Stimulated activated CD4-positive, alpha-beta T cell treated with anti-CD3 and anti-CD28 coated beads, Interleukin-4, amount 100 ng/mL, for 48 hours (primary cell): ENCODE measurements around the gene TMCO4.

Source experiments
- DNase-seq, 2 donors: peaks; one replicate each; pipeline ENCODE4 v3.0.0-alpha.2; 2020; ENCODE audit warnings: low read depth in 2 of 2

Gene TMCO4

DNA sequence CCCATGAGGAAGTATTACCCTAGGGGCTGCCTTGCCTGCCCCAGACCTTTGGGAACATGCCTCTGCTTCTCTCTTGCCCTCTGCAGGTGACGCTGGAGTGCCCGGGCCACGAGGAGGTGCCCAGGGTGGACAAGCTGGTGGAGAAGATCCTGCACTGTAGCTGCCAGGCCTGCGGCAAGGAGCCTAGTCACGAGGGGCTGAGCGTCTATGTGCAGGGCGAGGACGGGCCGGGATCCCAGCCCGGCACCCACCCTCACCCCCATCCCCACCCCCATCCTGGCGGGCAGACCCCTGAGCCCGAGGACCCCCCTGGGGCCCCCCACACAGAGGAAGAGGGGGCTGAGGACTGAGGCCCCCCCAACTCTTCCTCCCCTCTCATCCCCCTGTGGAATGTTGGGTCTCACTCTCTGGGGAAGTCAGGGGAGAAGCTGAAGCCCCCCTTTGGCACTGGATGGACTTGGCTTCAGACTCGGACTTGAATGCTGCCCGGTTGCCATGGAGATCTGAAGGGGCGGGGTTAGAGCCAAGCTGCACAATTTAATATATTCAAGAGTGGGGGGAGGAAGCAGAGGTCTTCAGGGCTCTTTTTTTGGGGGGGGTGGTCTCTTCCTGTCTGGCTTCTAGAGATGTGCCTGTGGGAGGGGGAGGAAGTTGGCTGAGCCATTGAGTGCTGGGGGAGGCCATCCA is 142.8 kb downstream of the TMCO4 start:
- no peak for DNase-seq

DNA sequence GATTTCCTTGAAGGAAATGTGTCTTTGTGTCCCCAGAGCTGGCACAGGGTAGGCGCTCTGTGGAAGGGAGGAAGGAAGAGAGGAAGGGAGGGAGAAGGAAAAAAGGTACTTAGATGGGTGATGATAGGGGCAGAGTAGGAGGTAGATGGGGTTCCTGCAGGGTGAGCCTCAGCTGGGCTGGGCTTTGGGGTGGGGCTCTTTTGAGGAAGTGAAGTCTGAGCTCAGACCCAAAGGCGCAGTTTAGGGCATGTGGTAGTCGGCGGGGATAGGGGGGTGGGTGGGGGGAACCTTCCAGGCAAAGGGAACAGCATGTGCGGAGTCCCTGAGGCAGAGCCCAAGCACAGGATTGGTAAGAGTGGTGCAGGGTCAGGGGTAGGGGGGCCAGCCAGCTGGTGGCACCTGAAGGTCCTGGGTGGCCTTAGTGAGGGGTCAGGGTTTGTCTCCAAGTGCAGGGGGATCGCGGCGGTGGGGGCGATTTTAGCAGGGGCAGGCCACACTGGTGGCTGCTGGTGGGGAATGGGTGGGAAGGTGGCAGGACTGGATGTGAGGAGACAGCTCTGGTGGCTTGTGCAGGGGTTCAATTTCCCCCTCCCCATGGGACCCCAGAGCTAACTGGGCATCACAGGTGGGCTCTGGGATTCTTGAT is 143.5 kb downstream of the TMCO4 start:
- DNase-seq, result no peak

DNA sequence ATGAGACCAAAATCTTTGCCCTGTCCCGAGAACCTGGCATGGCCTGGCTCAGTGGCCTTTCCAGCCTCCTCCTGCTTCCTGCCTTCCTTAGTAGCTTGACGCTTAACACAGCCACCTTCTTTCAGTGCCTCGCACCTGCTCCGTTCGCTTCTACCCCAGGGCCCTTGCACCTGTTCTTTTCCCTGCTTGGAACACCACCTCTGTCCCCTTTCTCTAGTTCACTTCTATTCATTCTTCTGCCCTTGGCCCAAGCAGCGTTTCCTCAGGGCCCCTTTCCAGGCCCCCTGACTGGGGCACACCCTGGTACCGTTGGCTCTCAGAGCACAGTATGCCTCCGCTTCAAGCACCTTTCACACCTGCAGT is 144.0 kb downstream of the TMCO4 start:
- DNase-seq, result no peak

DNA sequence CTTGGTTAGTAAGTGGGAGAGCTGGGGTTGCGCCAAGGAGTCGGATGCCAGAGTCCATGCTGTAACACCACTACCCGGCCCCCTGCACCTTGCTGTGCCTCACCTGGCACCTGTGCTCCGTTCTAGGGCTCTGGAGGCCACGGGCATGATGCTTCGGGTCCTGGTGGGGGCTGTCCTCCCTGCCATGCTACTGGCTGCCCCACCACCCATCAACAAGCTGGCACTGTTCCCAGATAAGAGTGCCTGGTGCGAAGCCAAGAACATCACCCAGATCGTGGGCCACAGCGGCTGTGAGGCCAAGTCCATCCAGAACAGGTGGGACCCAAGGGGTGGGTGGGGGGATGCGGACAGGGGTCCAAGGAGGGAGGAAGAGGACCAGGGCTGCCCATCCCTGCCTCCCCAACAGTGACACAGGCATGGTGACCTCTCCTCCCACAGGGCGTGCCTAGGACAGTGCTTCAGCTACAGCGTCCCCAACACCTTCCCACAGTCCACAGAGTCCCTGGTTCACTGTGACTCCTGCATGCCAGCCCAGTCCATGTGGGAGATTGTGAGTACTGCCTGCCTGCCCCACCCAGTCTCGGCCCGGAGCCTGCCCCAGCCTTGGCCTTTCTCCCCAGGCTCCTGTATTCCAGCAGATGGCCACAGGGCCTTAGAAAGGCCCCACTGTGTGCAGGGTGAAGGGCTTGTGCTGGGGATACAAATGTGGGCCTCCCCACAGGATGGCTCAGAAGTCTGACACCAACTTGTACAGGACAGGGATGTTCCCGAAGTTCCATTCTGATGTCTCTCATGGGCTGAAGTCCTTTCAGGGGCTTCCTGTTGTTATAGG is 144.6 kb downstream of the TMCO4 start:
- DNase-seq, result no peak

DNA sequence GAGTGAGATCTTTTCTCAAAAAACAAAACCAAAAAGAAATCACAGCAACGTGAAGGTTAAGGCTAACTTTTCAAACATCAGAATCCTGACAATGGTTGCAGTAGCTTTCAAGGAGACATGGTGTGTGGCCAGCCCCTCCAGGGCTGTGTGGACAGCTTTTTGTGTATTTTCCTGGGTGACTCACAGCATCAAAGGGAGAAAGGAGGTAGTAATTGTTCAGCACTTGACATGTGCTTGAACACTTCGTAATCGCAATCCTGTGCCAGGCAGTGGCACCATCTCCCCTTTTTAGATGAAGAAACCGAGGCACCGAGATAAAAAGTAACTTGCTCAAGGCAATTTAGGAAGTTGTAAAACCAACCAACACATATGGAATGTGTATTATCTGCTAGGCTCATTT is 145.3 kb downstream of the TMCO4 start:
- no peak for DNase-seq

DNA sequence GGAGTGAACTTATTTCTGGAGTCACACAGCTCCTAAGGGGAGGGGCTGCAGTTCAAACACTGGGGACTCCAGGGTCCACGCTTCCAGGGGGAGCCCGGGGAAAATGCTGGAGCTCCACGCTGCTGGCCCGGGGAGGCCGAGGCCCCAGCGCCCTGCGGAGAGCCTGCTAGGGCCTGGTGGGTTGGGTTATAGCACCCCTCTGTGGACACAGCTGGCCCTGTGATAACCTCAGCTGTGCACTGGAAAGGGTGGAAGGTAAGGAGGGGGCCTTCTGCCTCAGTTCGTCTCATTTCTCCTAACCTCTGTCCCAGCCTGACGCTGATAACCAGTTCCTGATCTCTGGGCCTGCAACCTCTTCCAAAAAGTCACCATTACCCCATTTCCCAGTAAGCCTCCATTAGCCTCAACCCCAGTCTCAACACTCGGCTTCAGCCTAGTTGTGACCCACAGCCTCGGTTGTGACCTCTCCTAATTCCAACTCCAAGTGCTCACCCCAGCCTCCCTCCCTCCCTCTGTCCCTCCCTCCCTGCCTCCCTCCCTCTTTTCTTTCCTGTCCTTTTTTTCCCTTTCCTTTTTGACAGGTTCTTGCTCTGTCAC is 148.5 kb downstream of the TMCO4 start:
- DNase-seq, result no peak

DNA sequence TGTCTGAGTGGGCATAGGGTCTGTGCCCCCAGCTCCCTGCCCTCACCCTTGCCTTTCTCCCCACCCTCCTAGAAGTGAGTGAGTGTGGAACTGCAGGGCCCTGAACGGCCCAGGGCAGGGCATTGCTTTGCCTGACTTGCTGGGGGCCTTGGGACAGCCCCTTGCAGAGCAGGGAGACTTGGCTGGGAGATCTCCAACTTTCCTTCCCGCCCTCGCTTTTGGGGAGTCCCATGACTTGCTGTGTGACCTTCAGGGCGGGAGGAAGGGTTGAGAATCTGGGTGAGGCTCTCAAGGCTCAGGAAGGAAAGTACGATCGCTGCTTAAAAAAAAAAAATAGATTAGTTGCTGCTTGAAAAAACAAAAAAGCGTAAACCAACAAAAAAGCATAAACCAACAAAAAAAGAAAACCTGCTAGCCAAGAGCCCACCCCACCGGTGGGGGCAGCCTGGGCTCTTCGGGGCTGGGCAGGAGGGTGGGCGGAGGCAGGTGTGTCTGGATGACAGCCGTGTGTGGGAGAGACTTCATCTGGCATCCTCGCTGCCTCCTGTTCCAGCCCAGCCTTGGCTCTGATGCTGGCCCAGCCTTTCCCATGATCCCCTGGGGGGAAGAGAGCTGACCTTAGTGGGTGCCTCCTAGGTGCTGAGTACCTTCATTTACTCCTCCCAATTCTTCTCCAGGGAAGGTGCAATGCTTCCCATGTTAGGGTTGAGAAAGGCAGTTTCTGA is 149.1 kb downstream of the TMCO4 start:
- no peak for DNase-seq

DNA sequence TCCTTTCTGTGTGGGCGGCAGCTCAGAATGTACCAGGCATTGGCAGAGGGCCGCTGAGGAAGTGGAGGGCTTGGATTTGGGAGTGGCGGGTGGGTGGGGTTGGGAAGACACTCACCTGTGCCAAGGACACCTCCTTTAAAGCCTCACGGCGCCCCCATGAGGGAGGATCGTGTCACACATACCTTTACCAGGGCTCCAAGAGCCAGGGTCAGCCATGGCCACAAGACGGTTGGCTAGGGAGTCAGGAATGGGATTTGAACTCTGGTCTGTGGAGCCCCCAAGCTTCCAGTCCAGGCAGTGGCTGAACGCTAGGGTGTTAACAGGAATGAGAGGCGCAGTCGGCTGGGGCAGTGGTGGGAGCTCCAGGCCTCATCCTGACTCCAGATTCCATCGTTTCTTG is 151.0 kb downstream of the TMCO4 start:
- DNase-seq, result no peak

DNA sequence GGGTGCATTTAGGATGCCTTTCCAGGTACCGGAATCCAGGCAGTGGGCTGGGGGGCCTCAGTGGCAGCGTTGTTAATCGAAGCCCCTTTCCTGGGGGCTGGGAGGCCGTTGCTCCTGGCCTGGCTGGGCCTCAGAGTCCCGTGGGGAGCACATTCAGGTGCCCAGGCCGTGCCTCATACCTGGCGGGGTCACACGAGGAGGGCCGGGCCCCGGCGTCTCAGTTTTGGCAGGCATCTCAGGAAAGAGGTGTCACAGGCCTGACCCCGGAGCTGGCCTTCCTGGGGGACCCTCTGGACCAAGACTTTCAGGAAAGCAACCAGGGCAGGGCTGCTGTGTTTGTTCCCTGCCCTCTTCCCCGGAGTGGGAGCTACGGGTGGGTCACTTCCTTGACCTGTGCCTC is 151.5 kb downstream of the TMCO4 start:
- no peak for DNase-seq

DNA sequence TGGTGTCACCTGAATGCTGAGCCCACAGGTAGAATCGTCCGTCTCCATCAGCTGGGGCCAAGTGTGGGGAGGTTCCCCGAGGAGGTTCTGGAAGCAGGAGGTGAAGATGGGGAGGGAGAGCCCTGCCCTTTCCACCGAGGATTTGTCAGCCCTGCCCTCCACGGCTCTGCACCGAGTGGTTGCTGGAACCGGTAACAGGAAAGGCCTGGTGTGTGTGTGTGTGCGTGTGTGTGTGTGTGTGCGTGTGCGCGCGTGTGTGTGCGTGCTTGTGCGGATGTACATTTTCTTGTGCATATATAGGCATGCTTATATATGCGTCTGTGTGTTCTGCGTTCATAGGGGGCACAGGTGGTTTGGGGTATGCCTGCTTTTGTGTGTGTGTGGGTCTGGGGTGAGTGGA is 152.1 kb downstream of the TMCO4 start:
- DNase-seq, result no peak

DNA sequence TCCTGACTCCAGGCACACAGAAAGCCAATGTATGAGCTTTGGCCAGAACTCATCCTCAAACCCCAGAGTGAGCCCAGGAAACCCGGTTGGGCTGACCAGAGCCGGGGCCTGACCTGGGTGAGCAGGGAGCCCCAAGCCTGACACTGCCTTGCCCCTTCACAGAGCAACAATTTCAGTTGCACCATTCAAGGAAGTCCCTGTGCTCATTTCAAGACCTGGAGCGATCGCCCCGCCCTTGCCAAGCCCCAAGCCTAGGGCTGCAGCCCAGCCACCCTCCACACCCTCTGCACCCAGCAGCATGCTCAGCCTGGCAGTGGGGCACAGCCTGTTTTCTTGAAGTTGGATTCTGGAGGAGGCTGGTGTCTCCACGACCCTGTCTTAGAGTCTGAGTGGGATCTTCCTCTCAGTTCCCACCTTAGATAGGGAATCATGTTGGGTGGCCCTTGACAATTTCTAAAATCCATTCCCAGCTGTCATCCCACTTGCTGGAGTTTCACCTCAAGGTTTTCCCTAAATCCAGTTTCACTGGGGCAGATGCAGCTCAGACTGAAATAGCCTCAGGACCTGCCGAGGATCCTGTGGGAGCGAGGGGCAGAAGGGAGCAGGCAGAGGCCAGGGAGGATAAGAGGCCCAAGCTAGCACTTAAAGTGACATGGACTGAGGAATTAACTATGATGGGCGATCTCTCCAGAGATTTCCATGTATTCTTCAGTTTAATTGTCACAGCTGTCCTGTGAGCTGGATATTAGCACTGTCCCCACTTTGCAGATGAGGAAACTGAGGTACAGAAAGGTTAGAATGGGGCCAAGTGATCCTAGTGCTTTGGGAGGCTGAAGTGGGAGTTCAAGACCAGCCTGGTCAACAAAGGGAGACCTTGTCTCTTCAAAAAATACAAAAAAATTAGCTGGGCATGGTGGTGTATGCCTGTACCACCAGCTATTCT is 153.1 kb downstream of the TMCO4 start:
- DNase-seq, result no peak

DNA sequence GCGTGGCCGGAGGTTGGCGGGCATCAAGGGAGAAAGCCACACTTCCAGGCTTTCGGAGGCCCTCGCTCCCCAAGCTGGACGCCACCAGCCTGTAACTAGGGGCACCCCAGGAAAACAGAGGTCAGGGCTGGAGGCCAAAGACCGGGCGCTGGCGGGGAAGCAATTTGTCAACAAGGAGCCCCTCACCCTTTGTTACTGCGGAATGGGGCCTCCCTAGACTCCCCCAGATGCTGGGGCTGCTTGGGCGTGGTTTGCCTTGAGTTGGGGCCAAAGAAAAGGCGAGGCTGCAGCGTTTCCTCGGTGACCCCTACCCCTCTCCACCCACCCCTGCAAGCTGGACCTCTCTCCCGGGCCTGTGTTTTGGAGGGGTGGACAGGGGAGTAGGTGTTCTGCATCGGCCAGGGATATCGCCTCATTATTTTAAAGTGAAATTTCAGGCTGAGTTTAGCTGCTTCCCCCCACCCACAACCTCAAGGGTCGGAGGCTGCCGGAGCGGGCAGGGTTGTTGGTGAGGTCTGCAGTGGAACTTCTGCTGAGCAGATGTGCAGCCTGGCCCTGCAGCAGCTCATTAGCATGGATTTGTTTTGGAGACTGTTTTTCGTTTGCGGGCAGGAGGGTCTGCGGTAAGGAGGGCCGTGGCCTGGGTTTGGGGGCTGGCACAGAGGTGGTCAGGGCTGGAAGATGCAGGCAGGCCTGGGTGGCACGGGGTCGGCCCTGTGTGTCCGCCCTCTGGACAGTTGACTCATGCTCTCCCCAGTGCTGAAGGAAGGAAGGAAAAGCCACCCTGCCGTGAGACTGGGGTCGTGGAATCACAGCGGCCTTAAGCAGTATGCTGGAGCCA is 154.1 kb downstream of the TMCO4 start:
- DNase-seq, result no peak

DNA sequence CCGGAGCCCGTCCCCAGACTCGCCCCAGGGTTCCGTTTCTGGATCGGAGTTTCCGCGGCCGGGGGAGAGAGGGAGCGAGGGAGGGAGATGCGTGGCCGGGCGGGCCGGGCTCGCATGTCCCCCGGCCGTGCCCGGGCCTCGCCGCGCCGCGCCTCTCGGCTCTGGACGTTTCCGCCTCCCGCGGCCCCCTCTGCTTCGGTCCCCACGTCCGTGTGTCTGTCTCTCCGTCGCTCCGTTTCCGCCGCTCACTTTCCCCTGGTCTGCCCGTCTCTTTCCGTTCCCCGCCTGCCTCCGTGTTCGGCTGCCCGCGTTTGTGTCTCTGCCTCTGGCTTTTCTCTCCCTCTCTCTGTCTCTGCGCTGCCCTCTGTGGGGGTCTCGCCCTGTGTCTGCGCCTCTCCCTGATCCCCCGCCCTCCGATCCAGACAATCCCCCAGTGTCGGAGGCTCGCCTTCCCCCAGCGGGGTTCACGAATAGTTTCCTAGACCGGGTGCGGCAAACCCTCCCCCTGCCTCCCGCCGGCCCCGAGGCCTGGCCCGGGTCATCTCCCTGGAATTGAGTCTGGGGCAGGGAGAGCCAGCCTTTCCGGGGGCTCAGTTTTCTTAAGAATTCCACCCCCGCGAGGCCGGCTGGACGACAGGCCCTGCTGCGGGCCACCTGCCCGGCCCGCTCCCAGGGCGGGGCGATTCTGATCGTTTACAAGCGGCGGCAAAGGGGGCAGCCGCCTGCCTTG is 154.9 kb downstream of the TMCO4 start:
- DNase-seq, result peak in 1 of 2 donors; percentile 47

DNA sequence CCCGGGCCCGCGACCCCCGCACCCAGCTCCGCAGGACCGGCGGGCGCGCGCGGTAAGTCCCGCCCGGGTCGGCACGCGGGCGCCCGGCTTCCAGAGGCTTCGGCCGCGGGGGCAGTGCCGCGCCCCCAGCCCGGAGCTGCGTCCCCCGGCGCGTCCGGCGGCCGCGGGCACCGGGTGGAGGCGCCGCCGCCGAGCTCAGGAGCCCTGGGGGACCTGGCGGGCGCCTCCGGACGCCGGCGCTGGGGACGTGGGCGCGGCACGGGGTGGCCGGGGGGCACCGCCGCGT is 155.4 kb downstream of the TMCO4 start:
- DNase-seq, result no peak

DNA sequence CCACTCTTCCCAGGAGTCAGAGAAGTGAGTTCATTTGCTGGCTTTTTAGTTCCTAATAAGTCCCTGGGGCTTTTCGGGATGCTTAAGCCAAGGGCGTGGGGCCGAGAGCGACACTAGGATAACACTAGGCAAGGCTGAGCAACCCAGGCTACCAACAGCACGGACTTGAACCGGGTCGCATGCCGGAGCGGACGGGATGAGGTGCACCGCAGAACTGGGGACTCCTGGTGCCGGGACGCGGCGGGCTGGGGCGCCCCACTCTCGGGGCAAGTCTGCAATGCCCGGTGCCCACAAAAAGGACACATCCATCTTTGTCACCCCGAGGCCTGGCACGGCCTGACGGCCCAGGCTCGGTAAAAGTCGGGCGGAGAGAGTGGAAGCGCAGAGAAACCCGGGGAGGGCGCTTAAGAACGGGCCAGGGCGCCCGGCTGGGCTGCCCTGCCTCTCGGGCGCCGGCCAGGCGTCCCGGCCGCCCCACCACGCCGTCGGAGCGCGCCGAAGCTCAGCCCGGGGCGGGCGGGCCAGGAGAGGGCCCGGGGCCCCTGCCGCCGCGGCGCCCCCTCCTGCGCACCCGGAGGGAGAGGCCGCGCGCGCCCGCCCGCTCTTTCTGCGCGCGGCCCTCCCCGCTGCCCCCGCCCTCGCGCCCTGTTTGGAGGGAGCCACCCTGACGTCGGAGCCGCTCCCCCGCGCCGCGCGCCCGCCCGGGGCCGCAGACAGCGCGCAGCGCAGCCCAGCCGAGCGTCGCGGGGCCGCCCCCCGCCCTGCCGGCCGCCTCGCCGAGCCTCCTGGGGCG is 155.9 kb downstream of the TMCO4 start, which contains the start of gene NBL1:
NBL1 (plus strand) TSS at position 710 of the 793 bp plus-strand sequence. CDS start 10,720 bp downstream, outside the sequence.
- peak; percentile 46 to 70 for DNase-seq

DNA sequence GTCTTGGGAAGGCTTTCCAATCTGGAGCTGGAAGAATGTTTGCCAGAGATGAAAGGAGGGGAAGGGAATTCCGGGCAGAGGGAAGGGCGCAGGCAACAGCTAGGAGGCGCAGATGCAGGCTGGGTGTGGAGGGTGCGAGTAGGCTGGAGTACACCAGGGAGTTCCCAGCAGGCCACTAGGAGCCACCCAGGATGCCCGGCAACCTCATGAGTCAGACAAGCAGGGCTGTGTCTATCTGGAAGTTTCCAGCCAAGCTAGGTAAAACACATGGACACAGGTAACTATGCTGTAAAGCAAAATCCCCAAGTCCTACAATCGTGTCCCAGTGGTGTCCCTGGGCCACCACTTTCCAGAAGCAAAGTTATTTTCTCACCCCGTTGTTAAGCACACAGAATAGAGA is 156.6 kb downstream of the TMCO4 start:
- DNase-seq, result no peak

DNA sequence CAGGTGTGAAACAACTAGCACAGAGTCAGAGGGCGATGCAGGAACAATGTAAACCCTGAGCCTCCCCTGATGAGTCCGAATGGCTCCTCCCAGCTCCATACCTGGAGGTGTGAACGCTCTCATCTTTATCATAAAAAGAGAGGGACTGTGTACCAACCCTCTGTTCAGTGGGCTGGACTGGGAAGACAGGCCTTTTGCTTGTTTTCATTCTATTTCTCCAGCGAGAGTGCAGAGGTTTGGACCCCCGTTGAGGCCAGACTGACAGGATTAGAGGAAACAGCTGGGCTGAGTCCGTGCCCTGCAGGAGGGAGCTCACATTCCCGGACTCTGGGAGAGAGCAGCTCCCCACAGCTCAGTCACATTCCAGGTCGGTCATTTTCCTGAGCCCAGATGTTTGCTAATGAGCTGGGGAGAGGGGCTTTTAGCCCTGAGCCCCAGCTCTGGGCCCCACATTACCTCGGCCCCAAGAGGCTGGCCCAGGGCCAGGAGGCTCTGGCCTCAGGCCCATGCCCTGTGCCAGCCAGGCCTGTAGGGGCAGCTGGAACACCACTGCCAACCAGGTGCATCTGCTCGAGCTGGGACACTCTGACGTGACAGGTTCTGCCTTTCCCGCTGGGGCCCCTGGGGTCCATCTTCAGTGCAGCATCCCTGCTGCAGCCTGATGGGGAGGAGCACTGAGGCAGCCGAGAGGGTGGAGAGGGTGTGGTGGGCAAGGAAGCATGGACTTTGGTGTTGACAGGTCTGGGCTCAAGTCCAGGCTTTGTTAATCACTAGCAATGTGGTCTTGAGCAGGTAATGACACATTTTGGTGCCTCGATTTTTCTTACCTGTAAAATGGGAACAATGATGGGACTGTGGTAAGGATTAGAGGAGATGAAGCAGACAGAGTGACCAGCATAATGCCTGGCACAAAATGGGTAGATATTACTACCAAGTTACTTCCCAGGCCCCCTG is 159.1 kb downstream of the TMCO4 start:
- DNase-seq, result no peak
